22Rv1 (cell line): ENCODE results near the gene PALLD.

Experiments used
- H3K27ac ChIP-seq: fragments of 450-650 bp; 2 replicates; pipeline ENCODE4 v1.5.1; 2017
- ZFX ChIP-seq: fragments of 450-650 bp; IDR thresholded peaks from 2 replicates; pipeline ENCODE4 v1.6.1; 2017; ENCODE audit warnings: antibody characterized with exemption, borderline replicate concordance
- TF ChIP-seq, protein P1 (sequence below): fragments of 450-650 bp; IDR thresholded peaks from 2 replicates; pipeline ENCODE4 v1.5.1; 2017; ENCODE audit warnings: mild to moderate bottlenecking

The PALLD gene

DNA sequence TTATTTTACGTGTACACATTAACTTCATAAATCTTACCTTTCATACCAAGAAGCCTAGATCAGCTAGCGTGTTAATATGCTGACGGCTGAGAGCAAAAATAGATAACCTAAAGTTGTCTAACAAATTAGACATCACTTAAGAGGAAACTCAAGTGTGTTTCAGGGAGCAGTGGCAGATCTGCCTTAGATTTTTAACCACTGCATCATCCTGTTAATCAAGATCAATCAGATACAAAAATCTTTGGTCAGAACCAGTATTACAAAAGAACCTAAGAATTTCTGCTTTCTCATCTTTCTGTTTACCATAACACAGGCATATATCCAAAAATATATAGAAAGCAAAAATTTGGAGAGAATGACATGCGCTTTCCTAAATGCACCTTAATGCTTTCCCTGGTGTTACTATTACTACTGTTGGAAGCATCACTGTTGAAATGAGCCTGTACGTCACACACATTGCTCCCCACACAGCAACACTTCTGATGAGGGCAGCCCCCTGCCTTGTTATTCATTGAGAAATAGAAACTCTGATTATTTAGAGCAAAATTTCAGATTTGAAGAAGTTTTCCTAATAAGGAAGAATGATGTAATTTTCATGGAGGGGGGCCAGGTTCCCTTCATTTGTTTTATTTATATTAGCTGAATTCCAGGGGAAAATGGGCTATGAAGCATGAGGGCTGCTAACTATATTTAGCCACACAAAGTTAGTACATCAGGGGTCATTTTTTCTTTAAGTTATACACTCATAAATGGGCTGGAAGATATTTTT, 360.9 kb downstream of the PALLD start:
- TF ChIP-seq, protein P1, sequence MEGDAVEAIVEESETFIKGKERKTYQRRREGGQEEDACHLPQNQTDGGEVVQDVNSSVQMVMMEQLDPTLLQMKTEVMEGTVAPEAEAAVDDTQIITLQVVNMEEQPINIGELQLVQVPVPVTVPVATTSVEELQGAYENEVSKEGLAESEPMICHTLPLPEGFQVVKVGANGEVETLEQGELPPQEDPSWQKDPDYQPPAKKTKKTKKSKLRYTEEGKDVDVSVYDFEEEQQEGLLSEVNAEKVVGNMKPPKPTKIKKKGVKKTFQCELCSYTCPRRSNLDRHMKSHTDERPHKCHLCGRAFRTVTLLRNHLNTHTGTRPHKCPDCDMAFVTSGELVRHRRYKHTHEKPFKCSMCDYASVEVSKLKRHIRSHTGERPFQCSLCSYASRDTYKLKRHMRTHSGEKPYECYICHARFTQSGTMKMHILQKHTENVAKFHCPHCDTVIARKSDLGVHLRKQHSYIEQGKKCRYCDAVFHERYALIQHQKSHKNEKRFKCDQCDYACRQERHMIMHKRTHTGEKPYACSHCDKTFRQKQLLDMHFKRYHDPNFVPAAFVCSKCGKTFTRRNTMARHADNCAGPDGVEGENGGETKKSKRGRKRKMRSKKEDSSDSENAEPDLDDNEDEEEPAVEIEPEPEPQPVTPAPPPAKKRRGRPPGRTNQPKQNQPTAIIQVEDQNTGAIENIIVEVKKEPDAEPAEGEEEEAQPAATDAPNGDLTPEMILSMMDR = no peak
- no peak for TF ChIP-seq ZFX

DNA sequence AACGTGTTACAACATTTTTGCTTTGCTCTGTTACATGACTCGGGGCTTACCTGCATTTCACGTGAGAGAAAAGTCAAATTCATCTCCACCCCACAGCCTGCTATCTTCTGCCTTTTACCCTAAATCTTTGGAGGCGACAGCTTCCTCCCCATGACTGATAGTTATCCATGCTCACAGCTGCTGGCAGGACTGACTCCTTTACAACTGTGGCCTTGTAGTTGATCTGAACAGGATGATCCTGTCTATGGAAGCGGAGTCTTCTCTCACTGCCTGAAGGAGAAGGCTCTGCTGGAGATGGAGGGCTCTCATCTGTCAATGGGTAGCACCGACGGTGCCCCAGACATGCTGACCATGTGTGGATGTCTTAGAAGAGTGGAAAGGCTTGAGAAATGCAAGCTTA, 362.2 kb downstream of the PALLD start:
- no peak overlapping the region for H3K27ac ChIP-seq
- no peak for TF ChIP-seq ZFX
- TF ChIP-seq, protein P1 = no peak

More for the DNA sequence above, 360.9 kb downstream of the PALLD start:
- no peak overlapping the region for H3K27ac ChIP-seq

DNA sequence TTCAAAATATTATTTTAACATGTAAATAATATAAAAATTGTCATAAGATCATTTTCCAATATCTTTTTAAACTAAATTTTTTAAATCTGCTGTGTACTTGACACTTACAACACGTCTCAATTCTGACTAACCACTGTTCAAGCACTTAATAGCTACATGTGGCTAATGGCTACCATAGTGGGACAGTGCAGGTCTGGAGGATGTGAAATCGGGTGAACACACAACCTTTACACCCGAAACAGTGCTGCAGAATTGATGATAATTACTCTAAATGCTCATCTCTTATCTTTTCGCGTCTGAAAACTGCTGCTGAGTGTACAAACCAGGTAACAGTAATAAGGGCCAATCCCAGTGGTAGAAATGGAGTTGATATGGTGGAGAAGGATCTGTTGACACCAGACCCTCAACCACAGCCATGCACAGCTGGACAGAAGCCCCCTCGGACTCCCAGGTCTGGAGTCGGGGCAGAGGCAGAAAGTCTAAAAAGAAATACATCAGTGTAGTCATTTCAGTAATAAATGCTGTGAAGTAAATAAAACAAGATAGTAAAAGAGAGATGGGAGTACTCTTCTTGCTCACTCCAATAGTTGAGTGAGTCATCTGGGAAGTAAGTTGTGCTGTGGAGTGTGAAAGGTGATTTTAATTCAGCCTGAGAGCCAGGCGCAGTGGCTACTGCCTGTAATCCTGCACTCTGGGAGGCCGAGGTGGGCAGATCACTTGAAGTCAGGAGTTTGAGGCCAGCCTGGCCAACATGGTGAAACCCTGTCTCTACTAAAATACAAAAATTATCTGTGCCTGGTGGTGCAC, 363.2 kb downstream of the PALLD start:
- TF ChIP-seq, protein P1 = no peak
- TF ChIP-seq ZFX = no peak
- no peak overlapping the region for H3K27ac ChIP-seq

DNA sequence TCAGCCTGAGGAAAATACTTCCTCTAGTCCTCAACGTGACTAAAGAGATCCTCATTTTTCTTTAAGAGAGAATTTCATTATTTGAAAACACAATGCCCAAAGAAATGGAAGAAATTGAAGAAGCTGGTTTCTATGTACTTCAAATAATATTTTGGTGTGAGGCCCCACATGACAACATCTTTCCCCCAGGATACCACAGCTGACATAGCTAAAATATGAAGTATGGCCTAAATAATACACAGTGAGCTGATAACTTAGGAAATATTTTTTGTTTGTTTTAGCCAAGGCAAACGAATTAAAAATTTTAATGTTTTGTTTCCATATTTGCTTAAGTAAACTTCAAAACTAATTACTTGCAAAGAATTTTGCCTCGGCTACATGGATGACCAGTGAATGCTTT, 364.0 kb downstream of the PALLD start:
- H3K27ac ChIP-seq = no peak overlapping the region
- TF ChIP-seq ZFX = no peak
- TF ChIP-seq, protein P1 = no peak

DNA sequence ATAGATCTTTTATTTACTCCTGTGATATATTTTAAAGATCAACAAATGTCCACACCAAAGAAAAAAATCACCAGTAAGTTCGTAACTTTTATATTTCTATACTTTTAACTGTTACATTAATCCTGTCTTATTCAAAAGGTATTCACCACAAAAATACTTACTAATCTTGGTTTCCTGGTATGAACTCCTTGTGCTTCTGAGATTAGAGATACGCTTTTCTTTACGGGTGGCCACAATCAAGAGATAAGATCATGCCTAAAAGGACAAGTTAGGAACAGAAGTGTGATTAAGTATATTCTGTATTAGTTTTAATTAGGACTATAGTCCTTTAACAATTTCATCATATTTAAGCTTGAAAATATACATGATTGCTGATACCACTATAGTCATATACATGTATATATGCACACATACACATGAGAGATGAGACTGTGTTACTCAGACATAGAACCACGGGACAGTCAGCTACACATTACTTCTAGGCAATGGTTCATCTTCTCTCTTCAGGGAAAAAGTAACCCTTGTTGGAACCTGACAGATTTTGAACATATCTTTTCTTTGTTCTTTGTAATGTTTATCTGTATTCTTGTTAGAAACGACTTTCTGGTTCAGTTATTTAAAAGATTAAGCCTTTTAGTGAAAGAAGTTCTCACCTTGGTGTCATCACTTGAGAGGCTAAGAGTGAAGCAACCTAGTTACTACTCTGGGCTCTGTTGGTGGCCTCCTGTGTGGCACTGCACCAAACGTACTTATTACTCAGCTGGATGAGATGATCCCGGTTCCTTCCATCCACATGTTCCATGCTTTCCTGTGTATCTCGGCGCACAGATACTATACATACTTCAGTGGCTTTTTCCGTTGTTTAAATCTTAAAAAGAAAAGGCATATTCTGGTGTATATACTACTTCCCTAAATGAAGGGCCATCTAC, 367.1 kb downstream of the PALLD start:
- no peak overlapping the region for H3K27ac ChIP-seq
- TF ChIP-seq, protein P1 = no peak
- no peak for TF ChIP-seq ZFX

DNA sequence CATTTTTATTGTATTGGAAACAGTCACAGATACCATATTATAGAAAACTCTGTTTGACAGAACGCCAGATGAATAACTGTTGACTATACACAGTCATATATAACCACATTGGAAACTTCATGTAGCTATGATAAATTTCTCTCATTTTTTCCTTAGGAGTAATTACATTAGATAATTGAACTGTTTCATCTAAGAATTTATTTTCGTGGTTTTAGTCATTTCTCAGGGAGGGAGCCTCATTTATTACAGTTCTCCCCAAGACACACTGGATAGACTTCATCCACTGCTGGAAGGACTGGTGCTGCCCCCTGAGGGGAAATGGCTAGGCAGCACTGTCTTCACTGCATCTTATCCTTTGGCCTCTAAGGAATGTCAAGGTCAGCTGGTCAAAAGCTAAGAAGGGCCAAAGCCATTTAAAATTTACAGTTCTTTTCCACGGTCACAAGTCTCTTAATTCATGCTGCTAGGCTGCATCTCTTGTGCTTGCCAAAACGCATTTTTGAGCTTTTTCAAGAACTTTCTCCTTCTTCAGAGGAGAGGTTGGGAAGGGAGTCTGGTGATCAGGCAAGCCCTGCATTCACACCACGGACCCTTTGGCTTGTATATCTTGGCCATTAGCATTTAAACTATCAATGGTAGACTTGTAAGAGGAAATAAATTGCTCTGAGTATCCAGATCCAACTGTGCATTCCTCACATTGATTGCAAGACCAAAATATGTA, 368.1 kb downstream of the PALLD start:
- H3K27ac ChIP-seq = no peak overlapping the region

DNA sequence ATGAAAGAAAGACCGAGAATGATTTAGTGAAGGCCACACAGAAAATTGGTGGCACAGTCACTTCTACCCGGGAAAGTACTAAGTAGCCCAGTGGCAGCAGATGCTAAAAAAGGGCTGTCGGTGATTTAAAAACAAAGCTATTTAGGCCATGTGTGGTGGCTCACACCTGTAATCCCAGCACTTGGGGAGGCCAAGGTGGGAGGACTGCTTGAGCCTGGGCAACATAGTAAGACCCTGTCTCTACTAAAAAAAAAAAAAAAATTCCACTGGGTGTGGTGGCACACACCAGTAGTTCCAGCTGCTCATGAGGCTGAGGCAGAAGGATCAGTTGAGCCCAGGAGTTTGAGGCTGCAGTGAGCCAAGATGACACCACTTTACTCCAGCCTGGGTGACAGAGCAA, 369.0 kb downstream of the PALLD start:
- TF ChIP-seq ZFX = no peak
- TF ChIP-seq, protein P1 = no peak
- no peak overlapping the region for H3K27ac ChIP-seq

More for the DNA sequence above, 368.1 kb downstream of the PALLD start:
- TF ChIP-seq ZFX = no peak
